Activated CD8-positive, alpha-beta memory T cell treated with anti-CD3 and anti-CD28 coated beads for 48 hours (primary cell): ENCODE measurements around the gene SYVN1.
"Not testable (repeated sequence)": the region's sequence is repeated elsewhere in the genome, so short reads cannot be mapped to it uniquely, and the experiment has no call there.

ENCODE experiments used
- DNase-seq, 3 experiments: peaks; one replicate each; pipeline ENCODE4 v3.0.0-alpha.2; 2020; ENCODE audit warnings: low read depth in 2 of 3, low spot score in 2 of 3

SYVN1 gene

DNA sequence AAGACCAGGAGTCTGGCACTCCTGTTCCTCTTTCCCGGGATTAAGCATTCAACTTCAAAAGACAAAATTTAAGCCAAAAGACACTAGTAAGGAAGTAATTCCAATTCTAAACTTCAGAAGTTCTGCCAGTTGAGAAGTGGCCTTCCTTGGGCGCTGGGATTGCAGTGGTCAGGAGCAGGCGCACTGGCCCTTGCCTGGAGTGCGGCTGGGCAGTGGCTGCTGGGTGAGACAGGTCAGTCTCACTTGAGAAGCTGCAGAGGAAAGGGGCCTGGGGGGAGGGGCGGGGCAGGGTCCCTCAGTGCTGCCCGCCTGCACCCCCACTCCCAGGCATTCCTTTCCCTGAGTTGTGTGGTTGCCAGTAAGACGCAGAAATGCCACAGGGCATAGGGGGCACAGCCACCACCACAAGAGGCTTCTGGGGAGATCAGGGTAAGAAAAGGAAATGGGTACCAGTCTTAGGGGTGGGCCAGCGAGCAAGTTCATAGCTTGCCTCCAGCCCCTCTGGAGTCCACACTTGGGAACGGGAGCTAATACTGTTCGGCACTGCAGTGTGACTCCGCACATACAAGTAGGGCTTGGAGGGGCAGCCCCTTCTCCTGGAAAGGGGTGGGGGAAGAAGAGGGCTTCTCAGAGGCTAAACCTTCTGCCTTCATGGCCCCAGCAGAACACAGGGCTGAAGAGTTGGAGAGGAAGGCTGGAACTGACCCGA is 6.7 kb downstream of the SYVN1 start:
- no peak for DNase-seq

DNA sequence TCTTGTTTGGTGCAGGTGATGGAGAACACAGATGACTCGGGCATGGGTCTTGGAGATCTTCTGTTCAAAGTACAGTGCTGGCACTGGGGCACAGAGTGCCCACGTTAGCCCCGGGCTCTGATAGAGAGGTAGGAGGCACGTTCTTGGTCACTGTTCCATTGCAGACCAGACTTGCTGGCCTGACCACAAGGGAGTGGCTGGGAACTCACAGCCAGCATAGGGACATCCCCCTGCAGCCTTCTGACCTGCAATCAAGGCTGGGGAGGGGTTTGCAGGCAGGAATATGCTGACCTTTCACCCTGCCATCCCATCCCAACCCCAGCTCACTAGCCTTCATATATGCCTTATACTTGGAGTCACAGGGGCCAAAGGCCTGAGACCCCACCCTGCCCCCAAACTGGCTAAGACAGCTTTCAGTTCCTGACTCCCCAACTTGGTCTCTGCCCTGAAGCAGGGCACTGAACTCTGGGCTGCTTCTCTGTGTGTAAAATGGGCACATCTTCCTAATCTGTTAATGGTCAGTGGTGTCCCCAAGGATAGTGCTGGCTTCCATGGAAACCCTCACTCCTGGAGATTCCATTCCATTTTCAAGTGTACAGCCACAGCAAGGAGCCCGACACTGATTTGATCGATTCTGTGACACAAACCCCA is 7.6 kb downstream of the SYVN1 start:
- DNase-seq, result no peak

DNA sequence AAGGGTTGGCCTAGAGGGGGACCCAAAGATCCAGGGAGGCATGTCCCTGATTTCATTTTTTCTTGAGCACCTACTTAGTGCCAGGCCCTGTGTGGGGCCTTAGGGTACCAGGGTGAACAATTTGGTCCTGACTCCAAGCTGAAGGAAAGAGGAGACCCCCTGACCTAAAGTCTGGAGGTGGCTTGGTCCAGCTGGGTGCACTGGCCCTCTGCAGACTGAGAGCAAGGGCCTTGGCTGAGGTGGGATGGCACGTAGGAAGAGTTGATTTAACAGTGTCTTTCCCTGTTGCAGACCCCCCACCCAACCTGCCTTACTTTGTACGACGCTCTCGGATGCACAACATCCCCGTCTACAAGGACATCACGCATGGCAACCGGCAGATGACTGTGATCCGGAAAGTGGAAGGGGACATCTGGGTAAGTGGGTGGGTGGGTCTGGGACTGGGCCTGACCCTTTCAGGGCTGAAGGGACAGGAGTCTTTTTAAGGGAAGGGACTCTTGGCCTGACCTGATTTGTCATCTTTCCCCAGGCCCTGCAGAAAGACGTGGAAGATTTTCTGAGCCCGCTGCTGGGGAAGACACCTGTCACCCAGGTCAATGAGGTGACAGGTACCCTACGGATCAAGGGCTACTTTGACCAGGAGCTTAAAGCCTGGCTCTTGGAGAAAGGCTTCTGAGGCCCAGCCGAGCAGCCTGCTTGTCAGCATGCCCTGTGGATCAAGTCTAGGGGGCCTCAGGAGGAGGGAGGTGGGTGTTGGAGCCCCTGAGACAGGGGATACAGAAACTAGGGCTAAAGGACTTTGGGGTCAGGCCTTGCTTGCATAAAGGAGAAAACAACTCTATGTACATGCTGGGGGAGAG is 8.9 kb downstream of the SYVN1 start:
- no peak for DNase-seq

DNA sequence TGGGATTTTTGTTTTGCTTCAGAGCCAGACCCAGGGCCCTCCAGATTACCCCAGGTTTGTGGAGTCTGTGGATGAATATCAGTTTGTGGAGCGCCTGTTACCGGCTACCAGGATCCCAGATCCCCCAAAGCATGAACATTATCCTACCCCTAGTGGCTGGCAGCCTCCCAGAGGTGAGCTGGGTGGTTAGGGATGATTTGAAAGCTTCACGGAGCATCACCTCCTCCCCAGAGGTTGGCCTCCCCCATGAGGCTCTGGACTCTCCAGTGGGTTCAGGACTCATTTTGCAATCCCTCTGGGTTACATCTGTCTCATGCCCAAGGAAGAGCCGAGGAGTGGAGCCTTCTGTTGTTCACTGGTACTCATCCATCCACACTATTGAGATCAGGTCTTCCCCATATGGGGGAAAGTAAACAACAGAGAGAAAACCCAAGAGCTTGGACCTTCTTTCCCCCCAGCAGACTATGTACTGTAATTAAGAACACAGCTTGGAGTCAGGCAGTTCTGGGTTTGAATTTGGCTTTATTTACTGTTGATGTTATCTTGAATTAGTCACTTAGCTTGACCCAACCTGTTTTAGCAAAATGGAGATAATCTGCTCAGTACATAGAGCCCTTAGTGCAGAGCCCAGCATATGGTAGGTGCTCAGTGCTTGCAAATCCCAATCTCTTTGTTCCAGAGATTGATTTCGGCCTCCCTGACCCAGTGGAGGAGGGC is 9.7 kb downstream of the SYVN1 start:
- no peak for DNase-seq

DNA sequence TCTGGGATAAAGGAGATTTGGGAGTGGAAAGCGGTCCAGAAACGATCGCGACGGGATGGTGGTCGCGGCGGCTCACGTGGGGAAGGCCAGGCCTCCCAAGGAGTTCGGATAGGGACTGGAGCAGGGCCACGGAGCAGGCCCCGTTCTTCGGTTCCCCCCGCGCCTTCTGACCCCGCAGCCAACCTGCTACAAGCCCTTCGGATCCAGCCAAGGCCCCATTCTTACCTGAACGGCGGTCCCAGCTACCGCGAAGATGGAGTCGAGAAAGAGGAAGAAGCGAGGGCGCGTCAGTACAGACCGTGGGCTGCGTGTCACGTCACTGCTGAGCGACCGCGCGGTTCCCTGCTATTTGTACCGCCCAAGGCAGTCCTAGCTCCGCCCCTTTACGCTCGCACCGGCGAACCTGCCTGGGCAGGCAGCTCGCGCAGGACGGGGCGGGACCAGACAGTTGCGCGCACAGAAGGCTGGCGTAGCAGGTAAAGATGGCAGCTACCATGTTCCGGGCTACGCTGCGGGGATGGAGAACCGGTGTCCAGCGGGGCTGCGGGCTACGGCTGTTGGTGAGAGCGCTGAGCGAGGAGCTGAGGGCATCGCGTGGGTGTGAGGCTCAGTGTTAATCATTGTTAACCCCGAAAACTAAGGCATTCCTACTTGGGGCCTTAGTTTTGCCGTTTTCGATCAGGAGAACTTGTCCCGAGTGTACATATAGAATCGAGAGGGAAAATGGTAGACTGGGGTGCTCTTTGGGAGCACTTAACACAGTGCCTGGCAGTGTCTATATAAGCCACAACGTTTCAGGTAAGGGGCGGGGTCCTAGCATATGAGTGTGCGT is 12.2 kb downstream of the SYVN1 start, which contains the start of the genes FAU and MRPL49:
FAU (minus strand) TSS at position 270 of the 832 bp plus-strand sequence. CDS start 321 bp downstream, outside the sequence.
MRPL49 (plus strand) TSS at position 457 of the 832 bp plus-strand sequence; CDS start at position 483, 26 bp downstream.
- DNase-seq, result peak; percentile 92 to 96 (median 94)

DNA sequence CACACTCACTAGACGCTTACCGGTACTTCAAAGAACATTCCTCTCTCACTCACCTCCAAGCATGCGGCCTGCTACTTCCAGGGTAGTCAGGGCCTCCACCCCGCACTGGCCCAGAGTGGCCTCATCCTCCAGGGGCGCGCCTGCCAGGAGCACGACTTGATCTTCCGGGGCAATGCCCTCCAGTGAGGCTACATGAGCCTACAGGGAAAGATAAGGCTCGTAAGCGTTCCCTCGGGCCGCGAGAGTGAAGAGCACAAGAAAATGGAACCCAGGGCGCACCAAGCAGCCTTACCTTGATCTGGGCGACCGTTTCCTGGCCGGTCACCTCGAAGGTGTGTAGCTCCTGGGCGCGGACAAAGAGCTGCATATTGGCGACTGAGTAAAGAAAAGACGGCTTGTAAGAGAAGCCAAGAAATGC is 12.9 kb downstream of the SYVN1 start:
- no peak for DNase-seq

DNA sequence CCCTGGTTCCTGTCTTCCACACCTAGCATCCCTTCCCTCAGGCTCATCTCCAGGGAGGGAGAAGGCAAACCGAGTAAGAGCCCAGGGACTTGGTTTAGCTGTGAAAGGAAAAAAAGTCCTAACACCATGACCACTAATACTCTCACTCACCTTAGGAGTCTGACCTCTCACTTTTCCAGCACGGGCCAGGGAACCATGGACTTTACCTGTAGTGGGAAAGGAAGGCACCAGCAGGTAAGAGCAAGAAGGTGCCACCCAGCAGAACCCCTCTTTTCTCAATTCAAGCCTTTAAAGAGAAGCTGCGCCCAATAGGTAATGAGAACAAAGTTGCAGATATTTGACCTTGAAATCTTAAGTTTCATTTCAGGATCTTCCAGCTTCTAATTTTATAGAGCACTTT is 13.5 kb downstream of the SYVN1 start:
- DNase-seq, result no peak

DNA sequence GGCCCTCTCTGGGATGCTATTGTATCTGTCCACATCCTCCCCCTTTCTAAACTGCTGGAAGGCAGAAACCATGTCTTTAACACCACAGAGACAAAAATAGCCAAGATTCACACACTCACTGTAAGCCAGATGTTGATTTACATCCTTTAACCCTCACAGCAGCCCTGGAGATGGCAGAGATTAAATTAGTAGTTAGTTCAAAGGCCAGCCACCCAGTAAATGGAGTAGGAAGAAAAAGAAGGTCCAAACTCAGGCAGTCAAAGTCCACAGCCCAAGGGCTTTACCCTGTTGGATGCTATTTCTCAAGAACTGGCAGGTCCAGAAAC is 14.7 kb downstream of the SYVN1 start:
- no peak for DNase-seq

DNA sequence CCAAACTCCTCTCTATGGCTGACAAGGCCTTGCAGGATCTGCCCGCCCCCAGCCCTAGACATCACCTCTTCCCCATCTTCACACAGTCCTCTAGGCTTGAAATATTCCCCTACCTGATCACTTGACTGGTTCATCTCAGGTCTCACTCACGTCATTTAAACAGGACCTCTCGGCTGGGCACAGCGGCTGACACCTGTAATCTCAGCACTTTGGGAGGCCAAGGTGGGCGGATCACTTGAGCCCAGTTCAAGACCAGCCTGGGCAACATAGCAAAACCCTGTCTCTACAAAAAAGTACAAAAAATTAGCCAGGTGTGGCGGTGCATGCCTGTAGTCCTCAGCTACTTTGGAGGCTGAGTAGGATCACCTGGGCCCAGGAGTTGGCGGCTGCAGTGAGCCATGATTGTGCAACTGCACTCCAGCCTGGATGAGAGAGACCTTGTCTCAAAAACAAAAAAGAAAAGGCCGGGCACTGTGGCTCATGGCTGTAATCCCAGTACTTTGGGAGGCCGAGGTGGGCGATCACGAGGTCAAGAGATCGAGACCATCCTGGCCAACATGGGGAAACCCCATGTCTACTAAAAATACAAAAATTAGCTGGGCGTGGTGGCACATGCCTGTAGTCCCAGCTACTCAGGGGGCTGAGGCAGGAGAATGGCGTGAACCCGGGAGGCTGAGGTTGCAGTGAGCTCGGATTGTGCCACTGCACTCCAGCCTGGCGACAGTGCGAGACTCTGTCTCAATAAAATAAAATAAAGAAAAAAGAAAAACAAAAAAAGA is 15.2 kb downstream of the SYVN1 start:
- DNase-seq, result not testable (repeated sequence)

DNA sequence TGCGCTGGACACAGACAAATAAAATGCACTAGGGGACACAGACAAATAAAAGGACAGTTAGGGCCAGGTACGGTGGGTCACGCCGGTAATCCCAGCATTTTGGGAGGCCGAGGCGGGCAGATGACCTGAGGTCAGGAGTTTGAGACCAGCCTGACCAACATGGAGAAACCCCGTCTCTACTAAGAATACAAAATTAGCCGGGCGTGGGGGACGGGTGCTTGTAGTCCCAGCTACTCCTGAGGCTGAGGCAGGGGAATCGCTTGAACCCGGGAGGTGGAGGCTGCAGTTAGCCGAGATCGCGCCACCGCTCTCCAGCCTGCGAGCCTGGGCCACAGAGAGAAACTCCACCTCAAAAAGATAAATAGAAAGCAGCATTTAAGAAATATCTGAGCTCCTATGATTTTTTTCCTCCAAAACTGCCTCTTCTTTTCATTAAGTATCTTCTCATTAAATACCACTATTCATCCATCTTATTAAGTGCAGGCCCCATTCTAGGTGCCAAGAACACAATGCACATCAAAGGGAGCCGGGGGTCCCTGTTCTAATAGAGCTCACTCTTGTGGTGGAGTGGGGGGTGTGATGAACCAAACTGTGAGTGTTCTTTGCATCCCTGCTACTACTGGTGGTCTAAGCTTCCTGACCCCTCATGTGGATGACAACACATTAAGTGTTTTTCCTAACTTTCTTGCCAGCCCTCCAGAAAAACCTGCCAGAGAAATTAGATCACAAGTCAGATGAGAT is 16.1 kb downstream of the SYVN1 start:
- no peak for DNase-seq

DNA sequence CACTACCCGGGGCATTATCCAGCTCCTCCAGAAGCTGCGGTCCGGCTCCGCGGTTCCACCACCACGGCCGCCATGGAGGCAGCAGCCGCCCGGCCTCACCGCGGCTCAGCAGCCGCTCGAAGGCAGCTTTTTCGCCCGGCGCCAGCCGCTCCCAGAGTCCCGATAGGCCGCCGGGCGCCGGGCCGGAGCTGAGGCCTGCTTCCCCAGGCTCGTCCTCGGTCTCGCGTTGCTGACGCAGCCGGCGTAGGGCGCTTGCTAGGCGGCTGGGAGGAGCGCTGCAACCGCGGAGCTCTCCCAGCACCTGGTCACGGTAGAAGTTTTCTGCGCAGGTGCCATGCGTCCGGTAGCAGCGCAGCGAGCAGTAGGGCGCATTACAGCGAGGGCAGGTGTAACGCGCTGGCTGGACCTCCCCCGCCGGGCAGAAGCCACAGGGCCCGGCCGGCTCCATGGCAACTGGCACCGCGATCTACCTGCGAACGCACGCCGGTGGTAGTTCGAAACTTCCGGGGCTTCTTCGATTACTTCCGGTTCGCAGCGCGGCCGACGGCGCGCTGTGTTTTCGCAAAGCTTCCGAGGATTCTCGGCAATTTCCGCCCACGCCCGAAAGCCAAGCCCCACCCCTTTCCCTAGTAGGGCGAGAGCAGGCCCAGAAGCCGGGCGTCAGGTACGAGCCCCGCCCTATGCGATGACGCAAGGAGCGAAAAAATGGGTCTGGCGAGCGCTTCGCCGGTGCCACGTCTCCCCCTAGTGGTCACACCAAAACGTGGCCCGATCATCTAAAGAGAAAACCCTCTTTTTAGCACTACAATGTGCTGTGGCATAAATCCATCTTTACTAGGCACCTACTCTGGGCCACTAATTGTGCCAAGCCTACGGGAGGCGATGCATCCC is 16.9 kb downstream of the SYVN1 start, which contains the start of gene ZNHIT2:
ZNHIT2 (minus strand) TSS at position 496 of the 891 bp plus-strand sequence; CDS start at position 448, 48 bp downstream.
- peak; percentile 99 for DNase-seq

DNA sequence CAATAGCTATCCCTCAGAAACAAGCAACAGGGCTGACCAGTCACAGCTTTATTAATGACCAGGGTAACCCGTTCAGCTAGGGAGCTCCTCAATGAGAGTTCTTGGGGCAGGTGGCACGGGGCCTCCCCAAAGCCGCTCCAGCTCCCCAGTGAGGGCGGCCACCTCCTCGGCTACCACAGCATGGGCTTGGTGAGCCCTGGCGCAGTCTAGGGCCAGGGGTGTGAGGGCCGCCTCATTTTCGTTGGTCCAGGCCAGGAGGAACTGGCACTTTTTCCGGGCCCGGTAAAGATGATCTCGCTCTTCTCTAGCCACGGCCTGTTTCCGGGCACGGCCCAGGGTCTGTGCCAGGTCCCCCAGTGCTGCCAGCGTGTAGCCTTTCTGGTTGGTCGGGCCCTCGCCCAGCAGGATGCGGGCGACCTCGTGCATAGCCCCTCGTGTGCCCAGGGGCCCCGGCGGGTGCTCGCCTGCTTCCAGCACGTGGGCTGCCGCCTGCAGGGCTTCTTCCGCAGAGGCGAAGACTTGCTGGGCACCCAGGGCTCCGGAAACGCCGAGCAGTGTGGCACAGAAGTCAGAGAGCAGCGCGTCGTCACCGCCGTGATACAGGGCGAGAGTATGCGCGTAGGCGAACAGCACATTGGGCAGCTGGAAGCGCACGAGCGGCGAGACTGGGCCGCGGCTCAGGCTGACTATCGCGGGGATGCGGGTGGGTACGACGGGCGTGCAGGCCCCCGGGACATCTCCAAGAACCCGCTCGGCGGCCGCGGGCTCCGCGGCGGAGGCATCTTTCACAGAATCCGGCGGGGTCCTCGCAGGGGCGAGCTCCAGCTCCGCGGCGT is 17.7 kb downstream of the SYVN1 start:
- no peak for DNase-seq

DNA sequence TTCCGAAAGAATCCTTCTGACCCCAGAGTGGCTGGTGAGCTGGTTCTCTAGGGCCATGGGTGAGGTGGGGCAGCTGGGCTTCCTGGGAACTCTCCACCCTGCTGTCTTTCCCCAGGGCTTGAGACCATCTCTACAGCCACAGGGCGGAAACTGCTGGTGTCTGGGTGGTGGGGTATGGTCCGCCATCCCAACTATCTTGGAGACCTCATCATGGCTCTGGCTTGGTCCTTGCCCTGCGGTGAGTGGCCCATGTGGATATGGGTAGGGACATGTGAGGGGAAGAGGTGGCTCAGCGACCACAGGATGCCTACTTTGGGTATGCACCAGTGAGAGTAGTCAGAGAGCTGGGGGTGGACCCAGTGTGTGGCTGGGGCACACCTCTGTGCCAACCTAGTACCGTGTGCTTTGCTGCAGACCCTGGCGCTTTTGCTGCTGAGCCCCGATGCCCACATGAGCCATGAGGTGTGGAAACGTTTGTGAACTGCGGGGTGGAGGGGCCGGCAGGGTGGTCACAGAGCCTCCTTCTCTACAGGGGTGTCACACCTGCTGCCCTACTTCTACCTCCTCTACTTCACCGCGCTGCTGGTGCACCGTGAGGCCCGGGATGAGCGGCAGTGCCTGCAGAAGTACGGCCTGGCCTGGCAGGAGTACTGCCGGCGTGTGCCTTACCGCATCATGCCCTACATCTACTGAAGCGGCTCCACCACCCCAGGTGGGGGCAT is 18.8 kb downstream of the SYVN1 start:
- no peak for DNase-seq

DNA sequence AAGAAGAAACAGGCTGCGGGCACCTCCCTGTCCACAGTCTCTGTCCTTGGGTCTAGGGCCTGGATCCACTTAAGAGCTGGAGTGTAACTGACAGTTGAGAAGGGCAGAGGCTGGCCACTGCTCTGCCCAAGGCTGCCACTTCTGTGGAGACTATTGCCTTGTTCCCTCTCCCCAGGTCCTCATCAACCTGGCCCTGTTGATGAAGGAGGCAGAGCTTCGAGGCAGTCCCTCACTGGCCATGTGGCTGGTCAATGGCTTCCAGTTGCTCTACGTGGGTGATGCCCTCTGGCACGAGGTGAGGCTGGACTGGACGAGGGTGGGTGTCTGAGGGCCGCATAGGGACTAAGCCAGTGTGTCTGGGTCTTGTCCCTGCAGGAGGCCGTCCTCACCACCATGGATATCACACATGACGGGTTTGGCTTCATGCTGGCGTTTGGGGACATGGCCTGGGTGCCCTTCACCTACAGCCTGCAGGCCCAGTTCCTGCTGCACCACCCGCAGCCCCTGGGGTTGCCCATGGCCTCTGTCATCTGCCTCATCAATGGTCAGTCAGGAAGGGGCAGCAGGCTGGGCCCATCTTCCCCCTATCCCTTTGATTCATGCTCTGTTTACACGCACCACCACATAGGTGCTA is 19.7 kb downstream of the SYVN1 start:
- no peak for DNase-seq

DNA sequence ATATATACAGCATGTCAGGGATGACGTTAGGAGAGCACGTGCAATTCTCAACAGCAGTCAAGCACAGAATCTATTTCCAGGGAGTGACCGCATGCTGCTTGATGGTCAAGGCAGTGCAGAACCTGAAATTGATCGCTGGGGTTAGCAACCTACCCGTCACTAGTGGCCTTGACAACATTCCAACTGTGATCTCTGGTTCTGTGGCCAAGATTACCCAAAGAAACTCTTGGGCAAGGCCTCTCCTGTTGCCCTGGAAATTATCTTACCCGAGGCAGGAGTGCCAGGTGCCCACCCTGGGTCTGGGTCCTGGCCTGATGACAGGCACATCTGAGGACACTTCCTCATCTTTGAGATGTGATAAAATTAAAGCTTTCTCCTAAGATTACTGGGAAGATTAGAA is 20.5 kb downstream of the SYVN1 start:
- DNase-seq, result no peak

DNA sequence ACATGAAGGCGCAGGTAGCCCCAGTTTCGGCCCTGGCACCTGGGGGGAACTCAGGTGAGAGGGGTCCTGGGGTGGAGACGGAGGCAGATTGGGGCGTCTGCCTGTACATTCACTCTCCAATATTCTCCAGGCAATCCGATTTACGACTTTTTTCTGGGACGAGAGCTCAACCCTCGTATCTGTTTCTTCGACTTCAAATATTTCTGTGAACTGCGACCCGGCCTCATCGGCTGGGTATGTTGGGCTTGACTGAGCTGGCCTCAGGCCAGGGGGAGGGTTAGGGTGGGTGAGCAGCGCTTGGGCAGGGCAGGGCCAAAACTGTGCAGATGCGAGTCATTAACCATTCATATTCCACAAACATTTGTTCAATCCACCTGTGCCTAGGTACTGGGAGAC is 21.0 kb downstream of the SYVN1 start:
- no peak for DNase-seq
